Bronchial epithelial cell (primary cell): Measurements from ENCODE around the gene PLCL1. TPM values are rescaled to one million over a fixed set of nuclear protein-coding genes. Genes with fewer than 3 reads are reported as not detected.

Source experiments
- DNase-seq: peaks from one replicate; pipeline ENCODE4 v3.0.0-alpha.2; 2010; ENCODE audit warnings: low read depth
- FAIRE-seq: peaks from 2 replicates; lab custom pipeline; 2011; peaks lifted over from hg19 to GRCh38; lab: Jason Lieb, UNC
- H3K27me3 ChIP-seq: 2 replicates; pipeline ENCODE4 v1.5.1; 2011; ENCODE audit warnings: low read length; ENCODE audit not compliant: control insufficient read depth, insufficient read depth
- H3K36me3 ChIP-seq: 2 replicates; pipeline ENCODE4 v1.5.1; 2011; ENCODE audit warnings: low read length; ENCODE audit not compliant: control insufficient read depth, insufficient read depth
- H3K4me3 ChIP-seq: 2 replicates; pipeline ENCODE4 v1.5.1; 2011; ENCODE audit warnings: mild to moderate bottlenecking, low read depth, low read length, control low read depth
- total RNA-seq: library from RNA; depleted of rRNA; stranded (reverse); fragments of >200 nt; gene quantifications from 2 replicates; pipeline ENCODE4 v1.2.1, GENCODE V29; 2014
- TF ChIP-seq, protein P1 (sequence below): IDR thresholded peaks from 2 replicates; pipeline ENCODE4 v1.5.1; 2011; ENCODE audit warnings: mild to moderate bottlenecking, moderate library complexity, low read length, control low read depth, inconsistent platforms; ENCODE audit not compliant: insufficient read depth, severe bottlenecking

PLCL1 gene
- total RNA-seq, 1 donor from 2014 or later: not detected

- TF ChIP-seq, protein P1, sequence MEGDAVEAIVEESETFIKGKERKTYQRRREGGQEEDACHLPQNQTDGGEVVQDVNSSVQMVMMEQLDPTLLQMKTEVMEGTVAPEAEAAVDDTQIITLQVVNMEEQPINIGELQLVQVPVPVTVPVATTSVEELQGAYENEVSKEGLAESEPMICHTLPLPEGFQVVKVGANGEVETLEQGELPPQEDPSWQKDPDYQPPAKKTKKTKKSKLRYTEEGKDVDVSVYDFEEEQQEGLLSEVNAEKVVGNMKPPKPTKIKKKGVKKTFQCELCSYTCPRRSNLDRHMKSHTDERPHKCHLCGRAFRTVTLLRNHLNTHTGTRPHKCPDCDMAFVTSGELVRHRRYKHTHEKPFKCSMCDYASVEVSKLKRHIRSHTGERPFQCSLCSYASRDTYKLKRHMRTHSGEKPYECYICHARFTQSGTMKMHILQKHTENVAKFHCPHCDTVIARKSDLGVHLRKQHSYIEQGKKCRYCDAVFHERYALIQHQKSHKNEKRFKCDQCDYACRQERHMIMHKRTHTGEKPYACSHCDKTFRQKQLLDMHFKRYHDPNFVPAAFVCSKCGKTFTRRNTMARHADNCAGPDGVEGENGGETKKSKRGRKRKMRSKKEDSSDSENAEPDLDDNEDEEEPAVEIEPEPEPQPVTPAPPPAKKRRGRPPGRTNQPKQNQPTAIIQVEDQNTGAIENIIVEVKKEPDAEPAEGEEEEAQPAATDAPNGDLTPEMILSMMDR: no peak
- Histone ChIP-seq H3K36me3 (no peaks in the 10 kb centered on the region), H3K4me3 (no peak overlapping the region), H3K27me3 (no peaks in the 10 kb centered on the region)
- FAIRE-seq (no peak), DNase-seq (no peak)
Observed at GRCh38 chr2:198066597-198066996, 262.2 kb downstream of the PLCL1 start.

- no peak for FAIRE-seq
- Histone ChIP-seq H3K4me3 (no peak overlapping the region), H3K27me3 (no peaks in the 10 kb centered on the region), H3K36me3 (no peaks in the 10 kb centered on the region)
- TF ChIP-seq, protein P1: no peak
- no peak for DNase-seq
Observed at GRCh38 chr2:198072655-198073054, 268.3 kb downstream of the PLCL1 start.

DNA sequence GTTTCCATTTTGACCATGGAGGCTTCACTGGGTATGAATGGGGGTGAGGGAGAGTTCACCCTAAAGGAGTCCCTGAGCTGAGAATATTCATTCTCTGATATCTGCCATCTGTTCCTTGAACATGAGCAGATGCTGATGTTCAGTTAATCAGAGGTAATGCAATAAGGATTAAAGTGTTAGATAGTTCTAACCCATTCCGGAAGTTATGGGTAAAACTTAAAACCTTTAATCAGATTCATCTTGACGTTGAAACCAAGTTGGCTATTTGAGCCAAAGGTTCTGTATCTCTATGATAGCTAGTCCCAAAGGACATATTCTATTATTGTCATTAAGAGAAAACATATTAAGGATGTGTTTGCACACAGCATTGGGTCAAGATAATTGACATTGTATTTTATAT lies 268.9 kb downstream of the PLCL1 start:
- DNase-seq (no peak), FAIRE-seq (no peak)
- TF ChIP-seq, protein P1: no peak
- H3K4me3 ChIP-seq: no peak overlapping the region
- H3K27me3 ChIP-seq: no peaks in the 10 kb centered on the region
- H3K36me3 ChIP-seq: no peaks in the 10 kb centered on the region

DNA sequence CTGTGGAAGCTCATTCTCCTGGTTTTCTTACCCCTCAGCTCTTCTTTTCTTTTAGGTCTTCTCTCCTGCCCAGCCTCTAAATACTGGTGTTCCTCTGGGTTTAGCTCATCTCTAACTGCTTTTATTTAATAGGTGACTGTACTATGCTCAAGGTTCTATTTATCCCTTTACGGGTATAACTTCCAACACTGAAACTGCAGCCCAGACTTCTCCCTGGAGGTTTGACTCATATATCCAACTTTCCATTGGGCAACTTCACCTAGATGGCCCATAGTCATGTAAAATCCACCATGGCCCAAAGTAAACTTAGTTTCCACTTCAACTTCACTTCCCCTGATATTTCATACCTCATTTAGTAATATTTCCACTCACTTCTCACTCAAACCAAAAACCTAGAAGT lies 273.1 kb downstream of the PLCL1 start:
- TF ChIP-seq, protein P1: no peak
- DNase-seq (no peak), FAIRE-seq (no peak)
- Histone ChIP-seq H3K36me3 (no peaks in the 10 kb centered on the region), H3K4me3 (no peak overlapping the region), H3K27me3 (no peaks in the 10 kb centered on the region)

DNA sequence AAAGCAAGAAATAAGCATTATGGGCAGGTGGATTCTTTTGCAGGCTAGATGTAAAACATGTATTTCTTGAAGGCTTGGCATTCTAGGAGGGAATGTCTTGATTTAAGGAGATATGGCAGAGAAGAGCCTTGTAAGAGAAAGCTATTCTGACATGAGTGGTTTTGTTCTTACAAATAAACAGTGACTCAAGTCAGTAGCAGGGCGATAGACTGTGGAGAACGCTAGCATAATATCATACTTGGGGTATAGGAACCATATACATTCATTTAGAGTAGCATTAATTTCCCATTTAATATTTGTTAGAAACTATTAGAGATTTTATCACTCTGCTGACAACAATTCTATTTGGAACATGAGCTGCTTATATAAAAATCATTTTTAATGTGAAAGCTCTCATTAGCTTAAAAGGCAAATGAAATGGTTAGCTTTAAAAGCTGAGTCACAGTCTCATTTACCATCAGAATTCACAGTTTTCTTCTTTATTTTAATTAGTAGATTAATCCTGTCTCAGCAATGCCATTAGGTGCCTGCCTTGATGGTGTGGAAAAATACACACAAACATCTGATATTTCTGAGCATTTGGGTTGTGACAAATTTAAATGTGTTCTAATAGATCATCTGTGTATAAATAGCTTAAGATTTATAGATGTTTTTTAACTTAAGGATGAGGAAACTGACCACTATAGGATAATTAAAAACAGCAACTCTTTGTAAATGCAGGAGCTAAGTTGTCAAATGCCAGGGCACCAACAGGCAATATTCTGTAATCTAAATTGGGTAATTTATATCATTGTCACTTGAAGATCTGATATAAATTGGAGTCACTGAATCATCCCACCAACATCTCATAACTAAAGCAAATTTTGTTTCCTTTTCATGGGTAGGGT lies 276.7 kb downstream of the PLCL1 start:
- TF ChIP-seq, protein P1: no peak
- no peak overlapping the region for H3K4me3 ChIP-seq
- DNase-seq (no peak), FAIRE-seq (no peak)
- H3K36me3 ChIP-seq: no peaks in the 10 kb centered on the region
- no peaks in the 10 kb centered on the region for H3K27me3 ChIP-seq

DNA sequence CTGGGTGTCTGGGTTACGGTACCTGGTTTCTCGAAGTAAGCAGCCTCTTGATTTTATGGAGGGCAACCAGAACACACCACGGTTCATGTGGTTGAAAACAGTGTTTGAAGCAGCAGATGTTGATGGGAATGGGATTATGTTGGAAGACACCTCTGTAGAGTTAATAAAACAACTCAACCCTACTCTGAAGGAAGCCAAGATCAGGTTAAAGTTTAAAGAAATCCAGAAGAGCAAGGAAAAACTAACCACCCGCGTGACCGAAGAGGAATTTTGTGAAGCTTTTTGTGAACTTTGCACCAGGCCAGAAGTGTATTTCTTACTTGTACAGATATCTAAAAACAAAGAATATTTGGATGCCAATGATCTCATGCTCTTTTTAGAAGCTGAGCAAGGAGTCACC lies 279.8 kb downstream of the PLCL1 start:
- FAIRE-seq: peak; percentile 64
- H3K36me3 ChIP-seq: no peaks in the 10 kb centered on the region
- H3K4me3 ChIP-seq: no peak overlapping the region
- TF ChIP-seq, protein P1: no peak
- no peak for DNase-seq
- no peaks in the 10 kb centered on the region for H3K27me3 ChIP-seq
